GM19468 (cell line): ENCODE measurements around the gene NTM.
"Not testable (repeated sequence)": the region's sequence is repeated elsewhere in the genome, so short reads cannot be mapped to it uniquely, and the experiment has no call there.

Source experiments
- ATAC-seq: cut with Tn5 transposase; IDR thresholded peaks from one replicate; pipeline ENCODE4 v1.9.1; 2021; ENCODE audit warnings: mild to moderate bottlenecking, moderate library complexity, moderate number of reproducible peaks; ENCODE audit not compliant: unreplicated experiment; ENCODE audit errors: extremely low read depth

NTM gene

DNA sequence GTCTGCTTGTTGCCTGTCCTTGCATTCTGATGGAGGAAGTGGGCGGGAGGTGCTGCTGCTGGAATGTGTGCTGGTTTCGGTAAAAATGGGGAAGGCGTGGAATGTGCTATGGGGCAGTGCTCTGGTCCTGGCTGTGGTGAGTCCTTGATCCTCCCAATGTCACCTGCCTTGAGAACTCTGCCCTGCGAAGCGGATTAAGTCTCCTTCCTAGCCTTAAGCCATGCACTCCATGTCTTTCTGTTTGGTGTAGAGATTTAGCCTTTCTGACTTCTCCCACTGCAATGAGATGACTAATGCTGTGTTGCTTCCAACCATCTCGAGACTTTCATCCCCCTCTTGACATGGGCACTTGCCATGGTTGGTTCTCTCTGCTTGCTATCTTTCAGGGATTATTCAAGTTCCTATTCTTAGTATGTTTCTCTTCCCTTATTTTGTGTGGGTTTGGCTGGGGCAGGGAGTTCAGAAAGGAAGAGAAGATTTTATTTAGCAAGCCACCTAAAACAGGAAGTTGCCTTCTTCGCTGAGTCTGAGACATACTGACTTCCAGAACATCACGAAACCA, 687.9 kb downstream of the NTM start:
- no peak for ATAC-seq

DNA sequence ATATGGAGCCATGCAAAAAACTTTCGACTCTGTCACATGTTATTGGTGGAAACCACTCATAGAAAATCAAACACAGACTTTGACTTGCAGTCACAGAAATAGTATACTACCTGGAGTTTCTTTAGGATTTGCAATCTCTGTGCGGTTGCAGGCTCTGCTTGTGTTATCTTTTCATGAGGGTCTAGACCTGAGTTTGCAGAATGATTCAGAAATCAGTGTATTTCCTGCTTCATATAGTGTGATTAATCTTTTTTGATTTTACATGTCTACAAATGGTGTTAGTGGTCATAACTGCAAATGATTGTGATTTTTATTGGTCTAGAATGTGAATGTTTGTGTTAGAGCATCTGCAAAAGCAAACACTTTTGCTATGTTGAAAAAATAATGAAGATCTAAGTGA, 690.2 kb downstream of the NTM start:
- no peak for ATAC-seq

DNA sequence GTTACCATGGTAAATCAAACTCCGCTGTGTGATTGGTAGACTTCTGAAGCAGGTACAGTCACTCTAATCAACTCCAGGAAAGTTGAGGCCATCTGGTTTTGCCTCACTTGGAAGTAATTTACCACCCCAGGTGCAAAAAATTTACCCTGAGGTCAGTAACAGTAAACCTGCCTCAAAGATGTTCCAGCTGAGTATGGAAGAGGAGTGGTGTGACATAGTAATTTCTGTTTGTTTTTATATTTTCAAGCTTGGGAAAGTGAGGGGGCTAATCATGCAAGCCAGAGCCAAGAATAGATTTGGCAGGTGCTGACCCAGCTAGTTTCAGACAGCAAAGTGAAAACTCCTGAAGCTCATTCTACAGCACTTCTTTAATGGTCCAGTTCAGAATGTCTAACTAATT, 691.6 kb downstream of the NTM start:
- no peak for ATAC-seq

DNA sequence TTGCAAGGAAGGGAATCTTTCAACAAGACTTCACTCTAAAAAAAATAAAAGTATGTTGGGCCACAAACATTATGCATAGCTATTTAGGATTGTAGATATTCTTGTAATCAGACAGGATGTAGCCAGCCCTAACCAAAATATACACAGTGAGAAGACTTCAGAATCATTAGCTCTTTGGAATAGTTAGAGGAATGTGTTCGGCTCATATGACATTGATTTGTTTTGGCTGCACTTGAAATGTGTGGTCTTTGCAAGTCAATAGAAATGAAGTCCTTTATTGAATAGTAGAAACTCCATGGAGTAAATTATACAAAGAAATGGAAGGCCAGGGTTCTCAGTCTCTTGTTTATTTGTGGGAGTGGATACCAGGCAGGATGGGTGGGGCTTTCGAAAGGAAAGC, 692.1 kb downstream of the NTM start:
- no peak for ATAC-seq

DNA sequence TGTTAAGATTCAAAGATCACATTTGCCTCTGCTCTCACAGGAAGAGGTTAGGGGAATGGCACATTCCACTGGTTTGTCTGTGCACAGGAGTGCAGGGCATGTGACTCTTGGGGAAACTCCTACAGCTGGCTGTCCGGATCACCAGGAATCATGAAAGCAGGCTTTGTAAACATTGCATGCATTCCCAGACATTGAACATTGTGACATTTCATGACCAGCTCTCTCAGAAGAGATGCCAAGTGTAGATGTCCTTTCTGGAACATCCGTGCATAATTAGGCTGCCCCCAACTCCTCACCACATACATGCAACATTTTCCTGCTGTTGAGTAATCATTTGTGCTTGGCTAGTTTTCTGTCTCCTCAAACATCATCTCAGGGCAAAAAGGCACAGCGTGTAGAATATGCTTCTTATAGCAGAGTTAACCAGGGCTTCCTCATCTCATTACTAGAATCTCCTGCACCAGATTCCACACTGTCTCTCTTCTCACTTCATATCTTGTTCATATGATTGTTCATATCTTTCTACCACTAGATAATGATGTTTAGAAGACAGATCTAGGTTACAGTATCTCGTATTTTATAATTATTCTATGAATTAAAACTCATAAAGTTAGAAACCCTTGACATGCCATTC, 694.7 kb downstream of the NTM start:
- no peak for ATAC-seq

DNA sequence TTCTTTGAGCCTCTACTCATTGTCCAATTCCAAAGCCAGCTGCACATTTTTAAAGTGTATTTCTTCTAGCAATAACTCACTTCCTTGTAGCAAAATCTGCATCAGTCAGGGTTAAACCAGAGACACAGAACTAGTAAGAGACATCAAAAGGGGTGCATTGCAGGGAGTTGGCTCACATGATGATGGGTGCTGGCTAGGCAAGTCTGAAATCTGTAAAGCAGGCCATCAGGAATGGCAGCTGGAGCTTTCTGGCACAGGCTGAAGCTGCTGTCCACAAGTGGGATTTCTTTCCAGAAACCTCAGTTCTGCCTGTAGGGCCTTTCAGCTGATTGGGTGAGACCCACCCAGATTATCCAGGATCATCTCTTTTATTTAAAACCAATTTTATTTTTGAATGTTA, 698.1 kb downstream of the NTM start:
- ATAC-seq, result no peak

DNA sequence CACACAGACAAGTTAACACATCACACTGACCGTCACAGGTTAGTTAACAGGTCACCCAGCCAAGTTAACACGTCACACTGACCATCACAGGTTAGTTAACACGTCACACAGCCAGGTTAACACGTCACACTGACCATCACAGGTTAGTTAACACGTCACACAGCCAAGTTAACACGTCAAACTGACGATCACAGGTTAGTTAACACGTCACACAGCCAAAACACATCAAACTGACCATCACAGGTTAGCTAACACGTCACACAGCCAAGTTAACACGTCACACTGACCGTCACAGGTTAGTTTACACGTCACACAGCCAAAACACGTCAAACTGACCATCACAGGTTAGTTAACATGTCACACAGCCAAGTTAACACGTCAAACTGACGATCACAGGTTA, 699.2 kb downstream of the NTM start:
- not testable (repeated sequence) for ATAC-seq

DNA sequence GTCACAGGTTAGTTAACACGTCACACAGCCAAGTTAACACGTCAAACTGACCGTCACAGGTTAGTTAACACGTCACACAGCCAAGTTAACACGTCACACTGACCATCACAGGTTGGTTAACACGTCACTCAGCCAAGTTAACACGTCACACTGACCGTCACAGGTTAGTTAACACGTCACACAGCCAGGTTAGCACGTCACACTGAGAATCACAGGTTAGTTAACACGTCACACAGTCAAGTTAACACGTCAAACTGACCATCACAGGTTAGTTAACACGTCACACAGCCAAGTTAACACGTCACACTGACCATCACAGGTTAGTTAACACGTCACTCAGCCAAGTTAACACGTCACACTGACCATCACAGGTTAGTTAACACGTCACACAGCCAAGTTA, 700.5 kb downstream of the NTM start:
- not testable (repeated sequence) for ATAC-seq

DNA sequence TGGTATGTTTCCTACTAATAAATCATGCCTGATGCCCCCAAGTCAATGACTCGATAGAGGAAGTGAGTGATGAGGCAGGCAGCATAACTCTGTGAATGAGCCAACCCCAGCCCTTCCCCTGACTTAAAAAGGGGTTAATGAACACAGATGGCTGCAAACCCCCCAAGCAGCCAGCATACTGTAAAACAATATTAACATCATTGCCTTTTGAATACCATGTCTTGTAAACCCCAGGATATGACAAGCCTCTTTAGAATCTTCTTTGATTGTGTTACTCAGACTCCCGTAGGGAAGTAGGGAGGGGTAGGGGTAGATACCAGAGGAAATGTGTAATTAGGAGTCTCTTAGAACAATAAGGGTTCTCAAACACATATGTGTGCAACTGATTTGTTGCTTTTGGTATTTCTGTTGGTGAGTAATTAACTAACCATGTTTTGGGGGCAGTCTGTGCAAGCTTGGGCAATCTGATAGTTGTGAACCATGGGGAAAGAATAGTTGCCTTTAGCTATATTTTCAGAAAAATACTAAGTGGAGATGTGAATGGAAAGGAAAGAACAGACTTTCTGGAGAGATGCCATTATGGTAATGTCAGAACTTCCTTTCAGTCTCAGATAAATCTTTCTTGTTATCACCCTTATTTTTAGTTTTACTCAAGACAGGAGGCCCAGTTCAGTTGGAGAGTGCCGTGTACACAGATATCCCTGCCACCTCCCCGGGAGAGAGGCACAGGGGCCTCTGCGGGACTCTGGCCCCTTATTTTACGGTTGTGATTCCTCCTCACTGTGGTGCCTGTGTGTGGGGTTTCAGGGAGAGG, 701.8 kb downstream of the NTM start:
- no peak for ATAC-seq

DNA sequence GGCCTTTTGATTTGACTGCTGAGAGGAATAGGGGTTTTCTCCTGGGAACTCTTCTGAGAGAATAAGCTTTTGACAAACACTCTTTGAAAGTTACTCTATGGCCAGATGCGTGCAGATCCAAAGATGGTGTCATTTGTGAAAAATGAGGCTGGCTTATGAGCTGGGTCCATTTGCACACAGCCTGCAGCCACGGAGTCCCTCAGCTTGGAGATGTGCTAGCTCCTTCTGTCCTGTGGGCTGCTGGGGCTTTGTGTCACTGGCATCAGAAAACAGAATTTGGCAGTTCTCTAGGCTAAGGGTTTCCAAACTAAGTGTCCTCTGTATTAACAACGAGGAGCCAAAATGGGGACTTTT, 702.4 kb downstream of the NTM start:
- ATAC-seq, result no peak

DNA sequence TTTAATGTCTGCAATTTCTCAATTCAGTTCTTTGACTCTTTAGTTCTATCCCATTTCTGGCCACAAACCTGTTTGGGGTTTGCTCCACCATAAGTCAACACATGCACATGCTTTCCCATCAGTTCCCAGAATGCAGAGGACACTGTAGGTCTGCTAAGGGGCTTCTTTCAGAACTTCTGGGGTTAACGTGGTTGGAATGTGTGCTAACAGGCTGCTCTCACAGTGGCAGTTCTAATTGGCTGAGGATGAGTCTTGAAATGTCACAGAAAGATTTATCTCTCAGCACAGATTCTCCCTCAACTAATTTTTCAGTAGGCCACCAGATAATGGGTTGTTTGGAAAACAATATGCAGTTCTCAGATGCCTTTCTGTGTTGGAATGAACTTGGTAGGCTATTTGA, 703.4 kb downstream of the NTM start:
- no peak for ATAC-seq

DNA sequence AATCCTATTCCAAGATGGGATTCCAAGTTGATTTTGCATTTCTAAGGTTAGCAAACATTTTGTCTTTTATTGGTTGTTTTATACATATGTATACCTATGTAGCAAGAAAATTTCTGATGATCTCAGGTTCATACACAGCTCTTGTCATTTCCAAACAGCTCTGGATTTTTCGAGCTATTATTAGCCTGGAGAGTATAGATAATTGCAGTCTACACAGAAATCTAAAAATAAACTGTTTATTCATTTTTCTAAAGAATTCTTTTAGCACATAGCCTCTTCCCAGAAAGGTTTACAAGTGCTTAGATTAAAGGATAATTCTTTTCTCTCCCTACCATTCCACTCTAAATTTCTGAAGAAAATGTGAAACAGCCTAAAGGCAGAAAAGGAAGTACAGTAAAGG, 705.0 kb downstream of the NTM start:
- no peak for ATAC-seq

DNA sequence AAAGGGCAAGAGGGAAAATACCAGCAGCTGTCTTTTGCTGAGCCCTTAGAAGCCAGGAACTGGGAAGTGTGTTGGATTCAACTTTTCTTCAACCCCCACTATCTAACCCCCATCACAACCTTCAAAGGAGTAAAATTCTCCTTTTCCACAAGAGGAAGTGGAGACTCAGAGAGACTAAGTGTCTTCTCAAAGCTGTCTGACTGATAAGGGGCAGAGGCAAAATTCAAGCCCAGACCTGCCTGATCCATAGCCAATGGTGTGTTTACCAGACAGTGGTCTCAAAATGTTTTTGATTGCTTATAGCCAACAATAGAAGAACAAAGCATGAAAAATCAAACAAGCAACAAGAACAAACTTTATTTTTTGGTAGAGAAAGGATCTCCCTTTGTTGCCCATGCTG, 707.0 kb downstream of the NTM start:
- no peak for ATAC-seq

DNA sequence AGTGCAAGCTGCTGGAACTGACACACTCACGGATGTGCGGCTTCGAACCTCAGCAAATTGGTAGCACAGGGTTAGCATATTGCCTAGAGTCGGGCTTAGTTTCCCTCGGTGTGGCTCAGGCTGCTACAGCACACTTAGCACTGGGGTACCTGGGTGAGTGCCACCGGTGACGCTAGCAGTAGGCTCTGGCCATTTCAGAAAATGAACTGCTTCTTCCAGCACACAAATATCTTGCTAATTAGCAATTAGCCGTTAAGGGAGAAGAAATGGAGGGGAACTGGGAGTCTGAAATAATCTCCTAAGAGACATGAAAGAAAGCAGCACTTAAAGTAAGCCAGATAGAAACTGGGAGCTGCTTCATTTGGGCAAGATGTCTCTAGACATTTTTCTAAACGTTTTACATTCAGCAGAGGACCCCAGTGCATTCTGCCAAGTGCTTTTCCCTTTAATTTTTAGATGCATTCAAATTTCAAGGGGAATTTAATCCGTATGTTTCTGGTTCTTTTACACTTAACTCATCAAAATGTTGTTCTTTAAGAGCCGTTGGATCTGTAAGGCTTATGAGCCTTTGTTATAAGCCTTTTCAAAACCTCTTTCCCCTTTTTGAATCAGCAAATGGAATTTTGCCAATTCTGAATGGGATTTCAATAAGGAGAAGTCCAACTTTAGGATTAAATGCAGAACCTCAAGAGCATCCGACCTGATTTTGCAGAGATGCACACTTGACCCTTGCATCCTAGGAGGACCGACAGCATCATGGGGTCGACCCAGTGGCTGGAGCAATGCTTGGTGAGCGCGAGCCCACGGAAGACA, 708.1 kb downstream of the NTM start:
- ATAC-seq, result no peak

DNA sequence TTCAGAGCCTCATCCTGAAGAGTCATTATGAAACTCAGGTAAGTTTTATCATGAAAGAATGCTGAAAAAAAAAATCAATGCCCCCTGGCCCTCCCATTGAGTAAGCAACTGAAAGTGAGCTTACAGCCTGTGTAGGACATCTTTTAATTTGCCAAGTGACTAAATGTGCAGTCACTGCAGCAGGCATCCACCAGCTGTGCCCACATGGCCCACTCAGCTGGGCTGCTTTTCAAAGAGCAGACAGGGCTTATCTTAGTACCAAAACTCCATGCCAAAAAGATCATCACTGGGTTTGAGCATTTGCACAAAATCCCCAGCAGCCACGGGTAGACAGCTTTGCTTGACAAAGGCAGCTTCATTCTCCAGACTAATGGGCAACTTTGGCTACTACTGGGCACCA, 709.7 kb downstream of the NTM start:
- ATAC-seq, result no peak

DNA sequence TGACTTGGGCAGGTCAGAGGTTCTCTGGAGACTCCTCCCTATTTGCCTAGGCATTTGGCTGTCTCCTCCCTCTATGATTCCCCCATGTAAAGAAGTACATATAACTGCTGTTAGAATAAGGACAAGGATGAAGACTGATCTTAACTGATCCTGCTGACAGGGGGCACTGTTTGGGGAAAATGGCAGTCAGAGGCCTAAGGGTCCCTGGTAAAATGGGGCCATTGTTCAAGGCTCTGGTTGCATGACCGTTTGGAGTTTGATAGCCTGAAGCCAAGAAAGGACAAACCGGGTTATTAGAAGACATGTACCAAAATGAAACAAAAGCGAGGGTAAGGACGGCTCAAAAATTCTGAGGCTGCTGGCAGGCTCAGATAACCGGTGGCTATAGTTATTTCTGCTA, 712.2 kb downstream of the NTM start:
- no peak for ATAC-seq

DNA sequence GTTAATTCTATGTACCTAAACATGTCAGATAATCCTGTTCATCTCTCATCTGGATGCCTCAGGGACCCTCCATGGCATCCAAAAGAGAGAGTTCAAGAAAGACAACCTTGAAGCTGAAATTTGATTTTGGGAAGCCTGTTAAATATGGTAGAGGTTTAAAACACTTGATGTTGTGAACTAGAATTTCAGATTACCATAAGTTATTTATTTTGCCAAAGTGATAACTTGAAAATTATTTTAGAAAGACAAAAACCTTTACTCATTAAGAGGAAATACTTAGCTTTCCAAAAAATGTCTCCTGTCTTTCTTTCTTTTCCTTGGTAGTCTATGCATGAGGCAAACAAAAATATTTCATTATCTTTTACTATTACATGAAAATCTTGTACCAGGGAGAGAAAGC, 714.0 kb downstream of the NTM start:
- no peak for ATAC-seq

DNA sequence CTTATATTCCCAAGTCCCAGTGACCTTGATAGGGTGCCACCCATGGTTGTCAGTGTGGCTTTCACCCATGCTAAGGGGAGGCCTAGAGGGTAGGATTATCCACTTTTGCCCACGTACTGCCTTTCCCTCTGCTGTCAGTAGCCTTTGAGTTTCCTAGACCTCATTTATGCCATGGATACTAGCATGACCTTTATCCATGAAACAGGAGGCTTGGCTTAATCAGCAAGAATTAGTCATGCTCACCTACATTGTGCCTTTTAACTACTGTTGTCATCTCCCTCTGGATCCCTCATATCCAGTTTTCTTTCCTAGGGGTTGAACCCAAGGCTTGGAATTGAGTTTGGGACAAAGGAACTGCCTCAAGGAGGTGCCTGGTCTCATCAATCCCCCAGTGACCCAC, 716.7 kb downstream of the NTM start:
- no peak for ATAC-seq

DNA sequence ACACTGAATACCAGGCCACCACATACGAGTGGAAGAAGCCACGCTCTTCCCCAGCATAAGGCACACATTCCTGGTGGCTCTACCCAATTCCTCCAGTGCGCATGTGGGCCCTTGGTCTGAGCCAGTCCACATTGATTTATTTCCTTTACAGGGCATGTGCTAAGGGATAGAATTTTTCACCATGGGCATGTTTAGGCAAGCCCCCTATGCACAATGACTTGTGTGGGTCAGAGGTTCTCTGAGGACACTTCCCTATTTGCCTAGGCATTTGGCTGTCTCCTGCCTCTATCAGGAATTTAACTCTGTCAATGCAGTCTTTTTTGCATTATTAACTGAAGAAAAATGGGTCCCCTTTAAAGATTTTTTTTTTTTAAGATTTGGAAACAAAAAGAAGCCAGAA, 718.1 kb downstream of the NTM start:
- no peak for ATAC-seq

DNA sequence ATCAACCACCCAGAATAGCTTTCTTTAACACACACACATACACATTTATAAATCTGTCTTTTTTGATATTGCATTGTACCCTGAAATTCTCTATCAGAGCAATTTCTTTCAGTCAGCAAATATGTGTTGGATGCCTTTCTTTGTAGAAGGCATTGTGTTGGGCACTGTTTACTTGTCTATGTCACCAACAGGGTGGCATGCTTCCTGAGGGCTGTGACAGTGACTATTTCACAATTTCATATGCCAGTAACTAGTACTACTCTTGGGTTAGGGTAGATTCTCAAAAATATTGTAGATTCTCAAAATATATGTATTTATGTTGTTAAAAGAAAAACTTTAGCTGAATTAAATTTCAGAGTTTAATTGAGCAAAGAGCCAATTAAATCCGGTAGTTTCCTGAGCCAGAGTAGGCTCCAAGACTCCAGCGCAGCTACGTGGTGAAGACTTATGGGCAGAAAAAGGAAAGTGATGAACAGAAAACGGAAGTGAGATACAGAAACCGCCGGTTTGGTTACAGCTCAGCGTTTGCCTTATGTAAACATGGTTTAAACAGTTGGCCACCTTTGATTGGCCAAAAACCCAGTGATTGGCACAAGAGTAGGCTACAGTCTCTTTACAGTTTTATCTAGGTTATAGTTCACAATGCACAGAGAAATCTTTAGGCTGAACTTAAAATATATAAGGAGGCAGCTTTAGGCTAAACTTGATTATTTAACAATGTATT, 723.3 kb downstream of the NTM start:
- ATAC-seq, result no peak
